Suprapubic skin (tissue), 4 donors: Measurements from ENCODE around the gene ANGPTL8. TPM values are rescaled to one million over a fixed set of nuclear protein-coding genes. Genes with fewer than 3 reads are reported as not detected.

ENCODE experiments used
- DNase-seq, 2 donors: peaks; one replicate each; pipeline ENCODE4 v3.0.0-alpha.2; 2019; ENCODE audit warnings: low spot score in 2 of 2
- H3K27ac ChIP-seq: fragments of 200-600 bp; sonication (generic); one replicate; pipeline ENCODE4 v1.5.1; 2019
- H3K27me3 ChIP-seq: fragments of 200-600 bp; sonication (generic); one replicate; pipeline ENCODE4 v1.5.1; 2019
- H3K36me3 ChIP-seq: fragments of 200-600 bp; sonication (generic); one replicate; pipeline ENCODE4 v1.5.1; 2019
- H3K4me1 ChIP-seq: fragments of 200-600 bp; sonication (generic); one replicate; pipeline ENCODE4 v1.5.1; 2019
- H3K4me3 ChIP-seq: fragments of 200-600 bp; sonication (generic); one replicate; pipeline ENCODE4 v1.5.1; 2019; ENCODE audit warnings: mild to moderate bottlenecking
- H3K9me3 ChIP-seq: fragments of 200-600 bp; sonication (generic); one replicate; pipeline ENCODE4 v1.5.1; 2019
- CTCF ChIP-seq, 2 donors: fragments of 200-600 bp in 1 of 2; fragments of 450-650 bp in 1 of 2; sonication (generic) in 1 of 2; IDR thresholded peaks; one replicate each; pipeline ENCODE4 v1.5.1; 2016 to 2019; ENCODE audit warnings: antibody characterized with exemption in 2 of 2, mild to moderate bottlenecking in 1 of 2, moderate library complexity in 1 of 2
- EP300 ChIP-seq: sonication (generic); formaldehyde crosslinking; IDR thresholded peaks from one replicate; pipeline ENCODE4 v1.6.1; 2017; ENCODE audit warnings: antibody characterized with exemption
- POLR2A ChIP-seq, 2 donors: fragments of 450-650 bp; IDR thresholded peaks; one replicate each; pipeline ENCODE4 v1.6.1; 2017; ENCODE audit warnings: antibody characterized with exemption in 2 of 2, mild to moderate bottlenecking in 2 of 2, moderate library complexity in 2 of 2
- POLR2AphosphoS5 ChIP-seq, 3 donors: sonication (generic); formaldehyde crosslinking; IDR thresholded peaks; one replicate each; pipeline ENCODE4 v1.6.1; 2017; ENCODE audit warnings: antibody characterized with exemption in 3 of 3
- WGBS: methylation state at CpG from one replicate; pipeline ENCODE4 v1.1.5; 2018; 5-methylcytosine and 5-hydroxymethylcytosine counted together
- total RNA-seq, 4 donors: library from RNA; depleted of rRNA; stranded (reverse); fragments of >200 nt; gene quantifications; one replicate each; pipeline ENCODE4 v1.1.0, GENCODE V29; 2016

Gene ANGPTL8
- total RNA-seq, 4 donors from 2014 or later = not detected

GRCh38 chr19:11247391-11247790, 8.0 kb downstream of the ANGPTL8 start:
- Histone ChIP-seq H3K27me3 (no peaks in the 10 kb centered on the region), H3K27ac (no peak overlapping the region), H3K36me3 (peaks cover 53% of the 10 kb centered on the region), H3K4me3 (no peak overlapping the region), H3K4me1 (peaks cover 13% of the 10 kb centered on the region), H3K9me3 (no peaks in the 10 kb centered on the region)
- TF ChIP-seq EP300 (no peak), POLR2AphosphoS5 (IDR thresholded peaks at IDR 0.05) (no peak), POLR2A (IDR thresholded peaks at IDR 0.05) (no peak), CTCF (IDR thresholded peaks at IDR 0.05) (no peak)
- WGBS = 65% methylated on average over 10 of the region's 10 CpGs
- no peak for DNase-seq

- Histone ChIP-seq H3K27ac (no peak overlapping the region), H3K36me3 (peaks cover 50% of the 10 kb centered on the region), H3K4me3 (no peak overlapping the region), H3K27me3 (no peaks in the 10 kb centered on the region), H3K4me1 (peaks cover 13% of the 10 kb centered on the region), H3K9me3 (no peaks in the 10 kb centered on the region)
- no peak for DNase-seq
- TF ChIP-seq CTCF (IDR thresholded peaks at IDR 0.05) (no peak), EP300 (no peak), POLR2AphosphoS5 (IDR thresholded peaks at IDR 0.05) (no peak), POLR2A (IDR thresholded peaks at IDR 0.05) (no peak)
- 85% methylated on average over 14 of the region's 14 CpGs for WGBS
Measured at GRCh38 chr19:11247934-11248333, 8.5 kb downstream of the ANGPTL8 start.

- no peak overlapping the region for H3K4me3 ChIP-seq
- DNase-seq = no peak
- H3K36me3 ChIP-seq = peaks cover 53% of the 10 kb centered on the region
- no peak overlapping the region for H3K27ac ChIP-seq
- H3K9me3 ChIP-seq = no peaks in the 10 kb centered on the region
- no peaks in the 10 kb centered on the region for H3K27me3 ChIP-seq
- 99% methylated on average over 2 of the region's 2 CpGs for WGBS
- peaks cover 8% of the 10 kb centered on the region for H3K4me1 ChIP-seq
- TF ChIP-seq CTCF (IDR thresholded peaks at IDR 0.05) = no peak
- no peak for TF ChIP-seq POLR2AphosphoS5 (IDR thresholded peaks at IDR 0.05)
- no peak for TF ChIP-seq EP300
- no peak for TF ChIP-seq POLR2A (IDR thresholded peaks at IDR 0.05)
Measured at GRCh38 chr19:11248852-11249251, 9.4 kb downstream of the ANGPTL8 start.

GRCh38 chr19:11251217-11251616, 11.8 kb downstream of the ANGPTL8 start:
- Histone ChIP-seq H3K27me3 (no peaks in the 10 kb centered on the region), H3K4me3 (no peak overlapping the region), H3K4me1 (peaks cover 6% of the 10 kb centered on the region), H3K27ac (no peak overlapping the region), H3K9me3 (no peaks in the 10 kb centered on the region), H3K36me3 (peaks cover 53% of the 10 kb centered on the region)
- TF ChIP-seq EP300 (no peak), POLR2A (IDR thresholded peaks at IDR 0.05) (no peak), POLR2AphosphoS5 (IDR thresholded peaks at IDR 0.05) (no peak), CTCF (IDR thresholded peaks at IDR 0.05) (no peak)
- no peak for DNase-seq
- 95% methylated on average over 3 of the region's 4 CpGs for WGBS

- no peak overlapping the region for H3K4me3 ChIP-seq
- no peaks in the 10 kb centered on the region for H3K27me3 ChIP-seq
- WGBS = 89% methylated on average over 6 of the region's 11 CpGs
- no peak for TF ChIP-seq EP300
- TF ChIP-seq POLR2A (IDR thresholded peaks at IDR 0.05) = no peak
- no peak for TF ChIP-seq CTCF (IDR thresholded peaks at IDR 0.05)
- TF ChIP-seq POLR2AphosphoS5 (IDR thresholded peaks at IDR 0.05) = no peak
- DNase-seq = no peak
- H3K4me1 ChIP-seq = peaks cover 6% of the 10 kb centered on the region
- no peaks in the 10 kb centered on the region for H3K9me3 ChIP-seq
- peaks cover 48% of the 10 kb centered on the region for H3K36me3 ChIP-seq
- no peak overlapping the region for H3K27ac ChIP-seq
Measured at GRCh38 chr19:11251650-11252314, 12.4 kb downstream of the ANGPTL8 start.
